Hypothalamus (tissue), 51 donors: ENCODE data around the gene KIF23.

Experiments
- DNase-seq, 51 donors: peaks; one replicate each; lab custom pipeline; 2025; lab: John Stamatoyannopoulos, UW

KIF23 gene

DNA sequence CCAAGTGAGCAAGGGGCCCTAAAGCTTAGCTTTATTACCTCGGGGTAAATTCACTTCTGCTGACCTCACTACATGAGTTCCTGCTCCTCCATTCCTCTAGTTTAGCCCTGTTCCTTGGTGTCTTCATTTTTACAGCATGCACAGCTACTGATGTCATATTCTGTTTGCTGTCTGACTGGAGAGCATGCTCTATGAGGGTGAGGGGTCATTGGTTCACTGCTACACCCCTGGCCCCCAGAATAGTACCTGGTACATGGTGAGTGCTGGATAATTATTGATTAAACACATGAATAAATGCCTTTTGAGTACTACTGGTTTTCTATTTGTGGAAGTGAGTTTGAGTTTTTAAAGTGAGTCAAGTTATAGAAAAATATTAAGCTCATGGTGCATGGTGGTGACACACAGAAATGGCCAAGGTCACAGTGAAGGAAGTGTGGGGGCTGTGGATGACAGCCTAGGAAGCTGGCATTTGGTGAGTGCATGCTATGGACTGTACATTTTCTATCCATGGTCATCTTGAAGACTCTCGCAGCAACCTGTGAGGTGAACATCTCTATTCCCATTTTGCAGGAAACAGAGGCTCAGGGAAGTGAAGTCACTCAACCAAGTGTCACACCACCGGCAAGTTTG, 72.4 kb downstream of the KIF23 start:
- no peak for DNase-seq

DNA sequence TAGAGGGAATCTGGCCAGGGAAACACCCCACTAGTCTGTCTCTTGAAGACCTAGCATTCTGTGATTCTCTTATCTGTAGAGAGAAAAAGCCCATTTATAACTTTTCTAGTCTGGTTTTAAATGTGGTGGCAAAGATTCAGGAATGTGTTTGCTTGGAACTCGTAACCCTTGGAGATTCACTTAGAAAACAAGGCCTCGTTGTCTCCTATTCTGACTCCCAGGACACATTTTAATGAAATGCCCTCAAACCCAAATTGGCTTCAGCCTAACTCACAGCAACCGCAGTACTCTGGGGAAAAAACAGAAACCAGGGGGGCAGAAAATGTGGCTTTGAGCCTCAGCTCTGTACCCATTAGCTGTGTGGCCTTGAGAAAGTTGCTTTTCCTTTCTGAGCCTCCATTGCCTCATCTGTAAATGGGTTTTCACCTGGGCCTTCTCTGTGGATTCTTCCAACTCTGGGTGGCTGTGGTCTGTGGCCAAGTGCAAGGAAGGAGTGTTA, 75.0 kb downstream of the KIF23 start:
- peak in 9 of 51 donors; percentile 11 to 56 (median 22) for DNase-seq

DNA sequence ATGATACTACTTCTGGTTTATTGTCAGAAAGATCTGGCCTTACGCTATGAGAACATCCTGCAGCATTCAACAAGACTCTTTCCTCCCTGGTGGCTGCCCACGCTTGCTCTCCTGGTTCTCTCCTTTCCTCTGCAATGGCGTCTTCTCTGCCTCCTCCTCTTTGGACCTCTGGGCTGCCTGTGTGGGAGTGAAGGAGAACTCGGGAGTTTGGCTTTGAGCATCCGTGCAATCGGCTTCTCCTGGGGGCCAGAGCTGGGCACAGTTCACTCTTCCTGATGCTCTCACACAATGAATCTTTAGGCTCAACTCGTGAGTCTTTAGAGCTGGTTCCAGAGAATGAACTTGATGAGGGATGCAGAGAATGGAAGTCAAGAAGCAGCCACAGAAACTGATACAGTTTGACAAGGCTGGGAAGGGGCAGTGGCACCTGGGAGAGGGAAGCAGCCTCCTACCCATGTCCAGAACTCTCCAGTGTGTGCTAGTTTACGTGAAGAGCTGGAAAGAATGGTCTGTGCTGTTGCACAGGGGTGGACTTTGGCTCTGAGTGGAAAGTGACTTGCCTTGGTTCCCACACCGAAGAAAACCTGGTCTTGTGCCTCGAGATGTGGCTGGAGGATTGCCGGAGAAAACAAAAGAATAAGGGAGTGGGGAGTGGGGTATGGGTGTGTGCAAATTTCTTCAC, 76.3 kb downstream of the KIF23 start:
- peak in 6 of 51 donors; percentile 27 to 57 (median 44) for DNase-seq

DNA sequence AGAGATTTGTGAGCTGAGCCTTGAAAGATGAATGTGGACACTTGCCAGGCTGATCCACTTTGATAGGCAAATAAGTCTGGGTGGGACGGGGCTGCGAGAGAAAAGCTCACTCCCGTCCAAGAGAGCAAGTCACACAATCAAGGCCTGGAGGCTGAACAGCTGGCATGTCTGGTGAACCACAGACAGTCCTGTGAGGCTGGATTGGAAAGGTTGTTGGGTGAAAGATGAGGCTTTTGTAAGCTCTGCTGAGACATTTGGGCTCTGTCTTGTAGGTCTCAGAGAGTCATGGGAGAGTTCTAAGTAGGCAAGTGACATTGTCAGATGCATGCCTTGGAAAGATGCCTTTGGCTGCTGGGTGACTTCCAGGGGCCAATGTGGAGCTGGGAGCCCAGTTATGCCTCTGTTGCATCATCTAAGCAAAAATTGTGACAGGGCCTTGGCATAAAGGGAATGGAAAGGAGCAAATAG, 76.9 kb downstream of the KIF23 start:
- peak in 14 of 51 donors; percentile 6 to 58 (median 42) for DNase-seq

DNA sequence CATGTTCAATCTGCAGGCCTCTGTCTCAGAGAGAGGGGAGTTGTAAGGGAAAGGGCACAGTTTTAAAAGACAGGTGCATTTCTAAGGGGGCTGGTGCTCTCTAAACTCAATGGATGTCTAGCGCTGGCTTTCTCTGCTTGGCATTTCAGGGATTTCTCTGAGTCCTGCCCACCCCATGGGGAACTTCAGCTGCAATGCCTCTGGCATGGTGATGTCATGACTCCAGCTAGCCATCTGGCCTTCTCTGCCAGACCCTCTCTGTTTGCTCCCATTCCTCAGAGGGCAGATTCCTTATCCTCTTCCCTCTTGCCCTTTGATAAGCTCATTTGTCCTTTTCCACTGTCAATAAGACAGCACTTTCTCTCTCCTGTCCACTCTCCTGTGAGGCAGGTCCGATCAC, 79.3 kb downstream of the KIF23 start:
- no peak for DNase-seq

DNA sequence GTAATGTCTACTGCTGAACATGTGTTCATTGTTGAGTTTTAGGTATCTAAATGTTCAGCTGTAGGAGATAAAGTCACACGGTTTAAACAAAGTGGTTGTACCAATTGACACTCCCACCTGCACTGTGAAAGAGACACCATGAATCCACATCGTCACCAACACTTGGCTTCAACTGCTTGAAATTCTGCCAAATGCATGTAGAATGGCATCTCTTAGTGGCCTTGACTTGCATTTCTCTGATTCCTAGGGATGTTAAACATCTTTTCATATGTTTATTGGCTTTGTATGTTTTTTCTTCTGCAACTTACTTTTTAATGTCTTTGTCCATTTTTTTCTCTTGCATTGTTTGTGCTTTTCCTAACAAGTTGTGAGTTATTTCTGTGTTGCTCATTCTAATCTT, 81.9 kb downstream of the KIF23 start:
- DNase-seq, result no peak

DNA sequence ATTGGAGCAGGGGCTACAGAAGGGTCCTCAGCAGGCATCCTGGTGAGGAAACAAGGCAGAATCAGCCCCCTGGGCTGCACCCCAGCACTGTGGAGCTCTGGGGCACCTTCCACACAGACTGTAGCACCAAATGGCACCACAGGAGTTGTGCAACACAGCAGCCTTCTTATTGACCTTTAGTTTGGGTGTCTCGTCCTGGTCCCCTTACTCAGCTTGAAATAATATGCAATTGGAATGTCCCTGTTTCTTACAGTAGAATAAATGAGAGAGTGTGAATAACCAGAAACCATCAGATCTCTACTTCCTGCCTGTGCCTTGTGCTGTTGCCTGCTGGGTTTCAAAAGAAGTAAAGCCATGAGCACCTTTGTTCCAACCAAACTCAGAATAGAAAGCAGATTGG, 82.9 kb downstream of the KIF23 start:
- no peak for DNase-seq

DNA sequence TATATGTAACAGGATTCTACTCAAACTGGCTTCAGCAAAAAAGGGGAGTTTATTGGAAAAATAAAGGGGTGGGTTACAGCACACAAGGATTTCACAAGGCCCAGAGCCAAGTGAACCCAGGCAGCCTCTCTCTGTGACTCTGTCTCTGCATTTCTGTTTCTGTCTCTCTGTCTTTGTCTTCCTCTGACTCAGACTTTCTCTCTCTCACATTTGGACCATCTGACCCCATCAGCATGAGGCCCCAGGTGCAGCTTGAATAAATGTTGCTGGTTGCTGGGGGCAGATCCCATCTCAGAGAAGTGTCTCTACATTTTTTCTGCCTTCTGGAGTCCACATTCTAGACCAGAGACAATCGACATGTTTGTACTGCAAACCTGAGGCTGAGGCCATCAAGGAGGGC, 83.5 kb downstream of the KIF23 start:
- DNase-seq, result no peak
